ENCODE results near the gene MYO15A. TPM values are rescaled to one million over a fixed set of nuclear protein-coding genes. Genes with fewer than 3 reads are reported as not detected.

The MYO15A gene
- total RNA-seq, 4 donors from 2014 or later: 1.1 to 4.2 (median 1.2) TPM

GRCh38 chr17:18172531-18173278 is 64.1 kb downstream of the MYO15A start:
- H3K4me3 ChIP-seq: no peak overlapping the region
- TF ChIP-seq POLR2A (IDR thresholded peaks at IDR 0.05): no peak
- TF ChIP-seq EP300 (IDR thresholded peaks at IDR 0.05; ENCODE audit: low read depth): no peak
- no peak for TF ChIP-seq CTCF (IDR thresholded peaks at IDR 0.05)
- TF ChIP-seq POLR2AphosphoS5 (IDR thresholded peaks at IDR 0.05): no peak
- intact Hi-C loops (cut with DNase I; ENCODE audit: low total_unique reads) (no loop called here), in situ Hi-C loops (cut with MboI; ENCODE audit: low pct_ligation_motif_present in 1 of 4, low pct_unique_long_range_greater_than_20kb in 1 of 4, low sequenced_read_pairs in 3 of 4) (no loop called here)
- WGBS, 2 donors (ENCODE audit: low coverage in 1 of 2): 70 to 85% methylated on average over 2 to 3 of the region's 3 CpGs
- no peak overlapping the region for H3K27ac ChIP-seq
- H3K9me3 ChIP-seq: no peaks in the 10 kb centered on the region
- no peak for DNase-seq
- no peaks in the 10 kb centered on the region for H3K4me1 ChIP-seq
- no peaks in the 10 kb centered on the region for H3K36me3 ChIP-seq
- H3K27me3 ChIP-seq: no peaks in the 10 kb centered on the region

- Histone ChIP-seq H3K4me1 (no peaks in the 10 kb centered on the region), H3K27me3 (no peaks in the 10 kb centered on the region), H3K36me3 (no peaks in the 10 kb centered on the region), H3K27ac (no peak overlapping the region), H3K4me3 (no peak overlapping the region), H3K9me3 (no peaks in the 10 kb centered on the region)
- DNase-seq: no peak
- WGBS, 2 donors (ENCODE audit: low coverage in 1 of 2): 94% methylated on average over 14 of the region's 14 CpGs; no CpG with 5 or more reads in 1 of the 2 donors
- in situ Hi-C loops (cut with MboI; ENCODE audit: low pct_ligation_motif_present in 1 of 4, low pct_unique_long_range_greater_than_20kb in 1 of 4, low sequenced_read_pairs in 3 of 4) (no loop called here), intact Hi-C loops (cut with DNase I; ENCODE audit: low total_unique reads) (no loop called here)
- no peak for TF ChIP-seq POLR2A (IDR thresholded peaks at IDR 0.05)
- TF ChIP-seq EP300 (IDR thresholded peaks at IDR 0.05; ENCODE audit: low read depth): no peak
- TF ChIP-seq POLR2AphosphoS5 (IDR thresholded peaks at IDR 0.05): no peak
- TF ChIP-seq CTCF (IDR thresholded peaks at IDR 0.05): no peak
These were observed 65.2 kb downstream of the MYO15A start for GRCh38 chr17:18173740-18174139.

- no peak for DNase-seq
- WGBS, 2 donors (ENCODE audit: low coverage in 1 of 2): 60 to 72% methylated on average over 1 to 7 of the region's 7 CpGs
- no peak for TF ChIP-seq POLR2AphosphoS5 (IDR thresholded peaks at IDR 0.05)
- TF ChIP-seq POLR2A (IDR thresholded peaks at IDR 0.05): no peak
- no peak for TF ChIP-seq EP300 (IDR thresholded peaks at IDR 0.05; ENCODE audit: low read depth)
- TF ChIP-seq CTCF (IDR thresholded peaks at IDR 0.05): no peak
- no peaks in the 10 kb centered on the region for H3K9me3 ChIP-seq
- no peak overlapping the region for H3K4me3 ChIP-seq
- no peaks in the 10 kb centered on the region for H3K36me3 ChIP-seq
- intact Hi-C loops (cut with DNase I; ENCODE audit: low total_unique reads): no loop called here
- in situ Hi-C loops (cut with MboI; ENCODE audit: low pct_ligation_motif_present in 1 of 4, low pct_unique_long_range_greater_than_20kb in 1 of 4, low sequenced_read_pairs in 3 of 4): no loop called here
- H3K27me3 ChIP-seq: no peaks in the 10 kb centered on the region
- H3K4me1 ChIP-seq: peaks cover 0 to 6% (median 0%) of the 10 kb centered on the region in 4 donors
- H3K27ac ChIP-seq: no peak overlapping the region
These were observed 67.6 kb downstream of the MYO15A start for GRCh38 chr17:18176176-18176575.

- no peaks in the 10 kb centered on the region for H3K36me3 ChIP-seq
- no peak for DNase-seq
- no peaks in the 10 kb centered on the region for H3K27me3 ChIP-seq
- no peak overlapping the region for H3K27ac ChIP-seq
- H3K4me3 ChIP-seq: no peak overlapping the region
- no peaks in the 10 kb centered on the region for H3K9me3 ChIP-seq
- intact Hi-C loops (cut with DNase I; ENCODE audit: low total_unique reads) (no loop called here), in situ Hi-C loops (cut with MboI; ENCODE audit: low pct_ligation_motif_present in 1 of 4, low pct_unique_long_range_greater_than_20kb in 1 of 4, low sequenced_read_pairs in 3 of 4) (no loop called here)
- H3K4me1 ChIP-seq: peaks cover 5 to 15% (median 6%) of the 10 kb centered on the region in 4 donors
- TF ChIP-seq CTCF (IDR thresholded peaks at IDR 0.05) (no peak), POLR2AphosphoS5 (IDR thresholded peaks at IDR 0.05) (no peak), POLR2A (IDR thresholded peaks at IDR 0.05) (no peak), EP300 (IDR thresholded peaks at IDR 0.05; ENCODE audit: low read depth) (no peak)
These were observed 68.6 kb downstream of the MYO15A start for GRCh38 chr17:18177133-18177532.
